RCC 7860 (cell line): Measurements from ENCODE around the gene HOXC5.
"Not testable (repeated sequence)": the region's sequence is repeated elsewhere in the genome, so short reads cannot be mapped to it uniquely, and the experiment has no call there.

Experiments
- DNase-seq: peaks from one replicate; pipeline ENCODE4 v3.0.0-alpha.2; 2015; ENCODE audit warnings: low spot score
- FAIRE-seq: peaks from 2 replicates; lab custom pipeline; 2012; peaks lifted over from hg19 to GRCh38; lab: Jason Lieb, UNC

The HOXC5 gene

GRCh38 chr12:54032086-54032619, 697 bp upstream of the HOXC5 start:
- FAIRE-seq (no peak), DNase-seq (no peak)

- FAIRE-seq (no peak), DNase-seq (no peak)
These were observed 493 bp downstream of the HOXC5 start for GRCh38 chr12:54033106-54033979.

- FAIRE-seq (no peak), DNase-seq (no peak)
These were observed 1.3 kb downstream of the HOXC5 start for GRCh38 chr12:54033980-54034784.

- FAIRE-seq (no peak), DNase-seq (no peak)
These were observed 2.0 kb downstream of the HOXC5 start for GRCh38 chr12:54034785-54035310.

- DNase-seq (no peak), FAIRE-seq (no peak)
These were observed 2.9 kb downstream of the HOXC5 start for GRCh38 chr12:54035568-54036264.

GRCh38 chr12:54036620-54037359, 3.9 kb downstream of the HOXC5 start:
- peak; percentile 78 for DNase-seq
- peak; percentile 66 for FAIRE-seq

GRCh38 chr12:54037360-54038283, 4.8 kb downstream of the HOXC5 start:
- FAIRE-seq: no peak
- no peak for DNase-seq

GRCh38 chr12:54038284-54038870, 5.5 kb downstream of the HOXC5 start:
- FAIRE-seq (no peak), DNase-seq (no peak)

DNA sequence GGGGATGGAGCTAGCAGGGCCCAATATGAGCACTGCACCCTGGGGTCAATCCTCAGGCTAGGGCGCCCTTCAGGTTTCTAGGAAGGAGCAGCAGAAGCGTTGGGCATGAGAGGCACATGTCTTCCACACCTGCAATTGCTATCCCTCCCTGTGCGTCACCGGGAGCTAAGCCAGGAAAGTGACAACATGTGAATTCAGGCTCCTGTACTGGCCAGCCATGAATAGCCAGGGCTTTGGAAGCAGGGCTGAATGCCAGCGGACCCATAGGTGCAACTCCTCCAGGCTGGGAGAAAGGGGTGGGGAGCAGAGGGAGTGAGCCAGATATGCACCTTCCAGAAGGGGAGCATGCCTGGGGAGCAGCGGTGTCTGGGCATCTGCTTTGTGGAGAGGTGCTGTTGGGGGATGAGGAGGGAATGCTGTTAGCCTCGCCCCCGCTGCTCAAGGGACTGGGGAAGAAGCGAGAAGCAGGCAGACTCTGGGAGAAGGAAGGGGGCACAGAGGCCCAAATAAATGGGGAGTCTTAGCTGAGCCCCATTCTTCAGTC, 6.1 kb downstream of the HOXC5 start:
- FAIRE-seq (no peak), DNase-seq (no peak)

DNA sequence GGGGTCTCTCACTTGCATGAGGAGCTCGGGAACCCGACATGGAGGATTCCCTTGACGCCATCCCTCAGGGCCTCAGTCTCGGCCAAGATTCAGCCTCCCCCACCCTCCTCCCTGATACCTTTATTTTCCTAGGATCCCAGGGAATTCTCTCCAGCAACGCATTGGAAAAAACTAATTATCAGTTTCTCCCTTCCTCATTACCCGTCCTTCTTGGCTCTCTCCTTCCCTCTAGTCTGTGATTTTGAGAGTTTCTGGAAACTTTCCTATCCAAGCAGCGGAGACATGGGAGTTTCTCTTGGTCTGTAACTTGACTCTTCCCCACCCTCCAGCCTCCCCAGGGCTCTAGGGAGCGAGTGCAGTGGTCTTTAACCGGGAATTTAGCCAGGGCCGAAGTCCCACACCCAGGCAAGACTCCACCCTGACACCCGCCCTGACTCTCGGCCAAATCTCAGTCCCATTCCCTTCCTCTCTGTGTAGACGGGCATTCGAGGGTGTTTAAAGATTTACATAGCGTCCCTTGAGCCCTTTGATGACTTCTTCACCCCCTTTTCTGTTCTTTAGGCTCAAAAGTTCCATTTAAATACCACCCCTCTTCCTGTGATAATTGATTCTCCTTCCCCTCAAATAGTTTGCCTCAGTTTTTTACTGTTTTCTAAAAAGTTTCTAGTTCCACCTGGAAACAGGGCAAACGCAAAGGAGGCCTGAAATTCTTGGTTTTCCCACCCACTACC, 6.7 kb downstream of the HOXC5 start:
- FAIRE-seq (no peak), DNase-seq (no peak)

DNA sequence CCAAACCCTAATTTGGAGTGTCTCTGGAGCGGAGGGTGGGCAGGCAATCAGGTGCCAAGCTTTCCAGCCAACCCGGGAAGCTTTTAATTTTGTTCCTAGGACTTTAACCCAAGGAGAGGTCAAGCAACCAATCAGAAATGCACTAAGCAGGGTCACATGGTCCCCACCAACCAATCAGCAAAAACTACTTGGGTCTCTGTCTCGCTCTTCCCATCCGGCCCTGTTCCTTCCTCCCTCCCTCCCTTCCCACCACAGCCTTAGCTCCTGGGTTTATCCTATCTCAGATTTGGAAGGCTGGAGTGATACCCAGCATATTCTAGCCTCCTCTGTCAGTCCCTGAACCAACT, 7.3 kb downstream of the HOXC5 start:
- no peak for FAIRE-seq

GRCh38 chr12:54040648-54041047, 7.8 kb downstream of the HOXC5 start:
- DNase-seq: no peak
- FAIRE-seq: no peak

More for the DNA sequence above, 7.3 kb downstream of the HOXC5 start:
- DNase-seq: no peak

DNA sequence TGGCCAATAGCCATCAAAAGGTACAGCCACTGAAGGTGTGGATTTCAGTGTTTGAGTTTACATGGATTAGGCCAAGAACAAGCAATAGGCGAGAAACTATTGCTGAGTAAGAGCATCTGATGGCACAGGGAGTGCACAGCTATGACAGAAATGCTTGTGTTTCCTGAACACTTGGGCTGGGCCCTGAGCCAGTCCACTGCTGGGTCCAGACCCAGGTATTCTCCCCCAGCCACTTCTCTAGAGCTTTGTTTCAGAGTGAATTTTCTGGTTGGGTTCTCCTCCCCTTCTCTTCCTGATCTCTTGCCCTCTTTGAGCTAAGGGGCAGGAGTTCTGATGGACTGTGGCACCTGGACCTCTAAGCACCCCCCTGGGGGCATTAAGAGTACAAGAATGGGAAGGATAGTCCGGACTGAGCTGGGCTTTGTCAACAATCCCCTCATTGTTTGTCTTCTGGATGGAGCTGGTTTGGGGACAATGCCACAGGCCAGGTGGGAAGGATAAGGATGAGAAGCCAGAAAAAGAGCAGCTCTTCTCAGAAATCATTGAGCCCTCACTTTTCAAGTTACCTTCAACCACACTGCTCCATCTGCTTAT, 8.3 kb downstream of the HOXC5 start:
- no peak for DNase-seq
- no peak for FAIRE-seq

GRCh38 chr12:54042033-54042432, 9.2 kb downstream of the HOXC5 start:
- DNase-seq, FAIRE-seq: not testable (repeated sequence)

GRCh38 chr12:54042970-54043853, 10.4 kb downstream of the HOXC5 start:
- no peak for DNase-seq
- FAIRE-seq: no peak

DNA sequence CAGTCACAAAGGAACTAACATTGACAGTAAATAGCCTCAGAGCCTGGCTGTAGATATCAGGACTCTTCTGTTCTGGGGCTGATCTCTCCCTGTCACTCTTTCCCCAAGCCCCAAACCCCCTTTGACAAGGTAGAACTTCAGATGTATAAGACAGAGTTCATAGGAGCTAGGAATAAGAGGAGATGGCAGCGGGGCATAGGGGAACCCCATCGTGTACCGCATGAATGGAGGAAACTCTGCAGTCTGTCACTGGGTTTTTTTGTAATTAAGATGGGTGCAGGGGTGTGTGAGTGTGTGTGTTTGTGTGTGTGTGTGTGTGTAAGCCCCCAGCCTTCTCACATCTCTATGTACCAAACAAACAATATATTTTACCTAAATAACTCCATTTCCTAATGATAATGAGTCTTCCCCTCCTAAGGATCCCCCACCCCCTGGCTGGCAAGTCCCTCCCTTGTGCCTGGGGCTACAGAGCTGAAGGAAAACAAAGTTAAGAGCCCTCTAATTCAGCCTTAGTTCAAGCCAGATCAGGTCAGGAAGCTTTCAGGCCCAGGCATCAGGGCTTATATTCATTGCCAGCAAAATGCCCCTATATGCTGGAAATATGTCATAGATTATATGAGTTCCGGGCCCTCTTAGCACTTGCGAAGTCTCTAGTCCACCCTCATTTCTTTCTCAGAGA, 11.7 kb downstream of the HOXC5 start:
- FAIRE-seq (no peak), DNase-seq (no peak)
